HCT116 (cell line): ENCODE measurements around the gene IL10RB. TPM values are rescaled to one million over a fixed set of nuclear protein-coding genes. Genes with fewer than 3 reads are reported as not detected.

Source experiments
- ATAC-seq: fragments of 200-7000 bp; cut with Tn5 transposase; 2 replicates; pipeline ENCODE4 v1.9.1; 2020; ENCODE audit warnings: mild to moderate bottlenecking, moderate library complexity
- BruUV-seq: library from RNA; stranded (reverse); fragments of 400-500 nt; replicated peaks from 2 replicates; lab custom pipeline; 2021; lab: Mats Ljungman, UMichigan
- CTCF ChIA-PET: fragments of 300-600 bp; sonication (Branson Sonifier 250); formaldehyde crosslinking; loops from one replicate; lab custom pipeline; 2021; ENCODE audit warnings: antibody characterized with exemption; lab: Charles Lee
- POLR2A ChIA-PET: fragments of 300-600, 350-600 bp; sonication (Branson Sonifier 250); formaldehyde crosslinking; loops from one replicate; lab custom pipeline; 2021; ENCODE audit warnings: antibody characterized with exemption; lab: Charles Lee
- RAD21 ChIA-PET, 2 experiments: fragments of 300-600 bp; sonication (Branson Sonifier 250); formaldehyde crosslinking; loops; one replicate each; lab custom pipeline; 2023; ENCODE audit warnings: low total read pairs in 2 of 2; ENCODE audit not compliant: uncharacterized antibody in 2 of 2, unreplicated experiment in 2 of 2, low non-redundant PET in 1 of 2; lab: Charles Lee
- DNase-seq: peaks from one replicate; pipeline ENCODE4 v3.0.0-alpha.2; 2010; ENCODE audit warnings: low read depth, low spot score
- H2AFZ ChIP-seq: fragments of 200-600 bp; shearing (Covaris generic), sonication (generic); 2 replicates; pipeline ENCODE4 v1.6.1; 2017; ENCODE audit warnings: low read depth, mixed run types, mixed read lengths, antibody characterized with exemption, low read length; ENCODE audit not compliant: poor library complexity, severe bottlenecking
- H3K27ac ChIP-seq: 2 replicates; pipeline ENCODE4 v1.5.1; 2012; ENCODE audit warnings: low read depth, low read length
- H3K27me3 ChIP-seq: fragments of 200-600 bp; sonication (generic); 2 replicates; pipeline ENCODE4 v1.6.1; 2016; ENCODE audit warnings: mixed run types, low read length, mixed read lengths; ENCODE audit not compliant: insufficient read depth
- H3K36me3 ChIP-seq, 2 experiments: fragments of 200-500 bp in 1 of 2; fragments of 200-600 bp in 1 of 2; sonication (Bioruptor generic) in 1 of 2; sonication (generic) in 1 of 2; 2 replicates each; pipeline versions ENCODE4 v1.5.1 to v1.6.1; 2014 to 2016; ENCODE audit warnings: low read length in 2 of 2, inconsistent platforms in 1 of 2, mixed read lengths in 1 of 2, mixed run types in 1 of 2; ENCODE audit not compliant: insufficient read depth in 2 of 2, control insufficient read depth in 1 of 2
- H3K4me1 ChIP-seq, 2 experiments: fragments of 200-600 bp in 1 of 2; sonication (generic) in 1 of 2; 2 replicates each; pipeline versions ENCODE4 v1.5.1 to v1.6.1; 2012 to 2017; ENCODE audit warnings: low read length in 2 of 2, inconsistent platforms in 1 of 2, mild to moderate bottlenecking in 1 of 2, mixed read lengths in 1 of 2, mixed run types in 1 of 2, moderate library complexity in 1 of 2; ENCODE audit not compliant: insufficient read depth in 2 of 2, control insufficient read depth in 1 of 2
- H3K4me2 ChIP-seq: fragments of 200-600 bp; sonication (generic); 2 replicates; pipeline ENCODE4 v1.6.1; 2017; ENCODE audit warnings: mixed run types, low read length, mixed read lengths
- H3K4me3 ChIP-seq, 2 experiments: fragments of 200-600 bp in 1 of 2; sonication (generic) in 1 of 2; replicated peaks in 1 of 2; 2 replicates each; pipeline ENCODE4 v1.5.1; 2011 to 2016; ENCODE audit warnings: low read length in 2 of 2, control low read depth in 1 of 2, low read depth in 1 of 2, mild to moderate bottlenecking in 1 of 2, mixed read lengths in 1 of 2, mixed run types in 1 of 2
- H3K79me2 ChIP-seq: fragments of 200-600 bp; sonication (generic); 2 replicates; pipeline ENCODE4 v1.6.1; 2017; ENCODE audit warnings: mild to moderate bottlenecking, mixed run types, low read length, moderate library complexity, mixed read lengths; ENCODE audit not compliant: insufficient read depth
- H3K9ac ChIP-seq: fragments of 200-600 bp; sonication (generic); 2 replicates; pipeline ENCODE4 v1.6.1; 2016; ENCODE audit warnings: low read length, mixed read lengths
- H3K9me2 ChIP-seq: fragments of 200-600 bp; sonication (generic), shearing (Covaris generic); 2 replicates; pipeline ENCODE4 v1.6.1; 2017; ENCODE audit warnings: mixed run types, mild to moderate bottlenecking, moderate library complexity; ENCODE audit not compliant: insufficient read depth
- H3K9me3 ChIP-seq, 2 experiments: fragments of 200-500 bp in 1 of 2; fragments of 200-600 bp in 1 of 2; sonication (Bioruptor generic) in 1 of 2; sonication (generic) in 1 of 2; 2 replicates each; pipeline ENCODE4 v1.6.1; 2014 to 2017; ENCODE audit warnings: low read length in 2 of 2, mixed read lengths in 2 of 2, inconsistent platforms in 1 of 2, low read depth in 1 of 2, mild to moderate bottlenecking in 1 of 2, mixed run types in 1 of 2, moderate library complexity in 1 of 2; ENCODE audit not compliant: control insufficient read depth in 1 of 2, insufficient read depth in 1 of 2
- H4K20me1 ChIP-seq: fragments of 200-600 bp; sonication (generic), shearing (Covaris generic); 2 replicates; pipeline ENCODE4 v1.6.1; 2017; ENCODE audit warnings: mixed run types, mild to moderate bottlenecking, moderate library complexity; ENCODE audit not compliant: insufficient read depth
- CBX3 ChIP-seq: IDR thresholded peaks from 2 replicates; pipeline ENCODE4 v1.6.1; 2012; ENCODE audit warnings: low read depth
- CEBPB ChIP-seq: IDR thresholded peaks from 2 replicates; pipeline ENCODE4 v1.6.1; 2012; ENCODE audit warnings: low read depth
- ELF1 ChIP-seq: IDR thresholded peaks from 2 replicates; pipeline ENCODE4 v1.6.1; 2012; ENCODE audit warnings: low read depth, borderline replicate concordance
- EZH2 ChIP-seq: fragments of 200-600 bp; sonication (generic); IDR thresholded peaks from 2 replicates; pipeline ENCODE4 v1.6.1; 2017; ENCODE audit warnings: antibody characterized with exemption, mixed run types
- EZH2phosphoT487 ChIP-seq: fragments of 200-600 bp; IDR thresholded peaks from 2 replicates; pipeline ENCODE4 v1.6.1; 2018; ENCODE audit warnings: antibody characterized with exemption, borderline replicate concordance
- FOSL1 ChIP-seq: IDR thresholded peaks from 2 replicates; pipeline ENCODE4 v1.6.1; 2012; ENCODE audit warnings: low read depth
- JUND ChIP-seq: IDR thresholded peaks from 2 replicates; pipeline ENCODE4 v1.6.1; 2012
- POLR2A ChIP-seq: IDR thresholded peaks from 2 replicates; pipeline ENCODE4 v1.7.0; 2011; ENCODE audit warnings: borderline replicate concordance; ENCODE audit not compliant: insufficient read depth, insufficient read length; ENCODE audit errors: extremely low read depth
- POLR2AphosphoS5 ChIP-seq: IDR thresholded peaks from 2 replicates; pipeline ENCODE4 v1.6.1; 2011; ENCODE audit warnings: mild to moderate bottlenecking, low read depth, low read length, moderate library complexity
- RAD21 ChIP-seq: IDR thresholded peaks from 2 replicates; pipeline ENCODE4 v1.6.1; 2012; ENCODE audit warnings: low read depth, mild to moderate bottlenecking
- SIN3A ChIP-seq: IDR thresholded peaks from 2 replicates; pipeline ENCODE4 v1.6.1; 2012; ENCODE audit warnings: low read depth
- TCF7L2 ChIP-seq: IDR thresholded peaks from 2 replicates; pipeline ENCODE4 v1.7.0; 2011; ENCODE audit warnings: borderline replicate concordance, inconsistent platforms; ENCODE audit not compliant: insufficient read depth, insufficient read length; ENCODE audit errors: extremely low read depth
- ZFX ChIP-seq: fragments of 450-650 bp; IDR thresholded peaks from 2 replicates; pipeline ENCODE4 v1.6.1; 2017
- intact Hi-C: fragments of 100-400 bp; cut with micrococcal nuclease; formaldehyde crosslinking; loops from 2 replicates; pipeline ENCODE4 v1.10.0; 2022
- total RNA-seq: library from RNA; stranded (reverse); gene quantifications from one replicate; pipeline ENCODE4 v1.2.1, GENCODE V29; 2021; ENCODE audit not compliant: unreplicated experiment
- TF ChIP-seq, protein P1 (sequence below): IDR thresholded peaks from 2 replicates; pipeline ENCODE4 v1.6.1; 2011; ENCODE audit warnings: mild to moderate bottlenecking, low read length, moderate library complexity; ENCODE audit not compliant: insufficient replicate concordance; ENCODE audit errors: extremely low read depth
- TF ChIP-seq, protein P2 (sequence below): IDR thresholded peaks from 2 replicates; pipeline ENCODE4 v1.6.1; 2012; ENCODE audit warnings: low read depth
- TF ChIP-seq, protein P3 (sequence below), 3 experiments: fragments of 200-600 bp in 1 of 3; sonication (generic) in 1 of 3; IDR thresholded peaks in 2 of 3; conservative IDR thresholded peaks in 1 of 3; 2 replicates each; pipeline ENCODE4 v1.5.1; 2012 to 2017; ENCODE audit warnings: low read depth in 2 of 3, low read length in 2 of 3, antibody characterized with exemption in 1 of 3, borderline replicate concordance in 1 of 3, control low read depth in 1 of 3, mild to moderate bottlenecking in 1 of 3, mixed read lengths in 1 of 3, mixed run types in 1 of 3, moderate library complexity in 1 of 3; ENCODE audit not compliant: insufficient read depth in 1 of 3
- TF ChIP-seq, protein P4 (sequence below): IDR thresholded peaks from 2 replicates; pipeline ENCODE4 v1.6.1; 2012

IL10RB gene
- total RNA-seq, 1 experiment from 2014 or later = 13.7 TPM

DNA sequence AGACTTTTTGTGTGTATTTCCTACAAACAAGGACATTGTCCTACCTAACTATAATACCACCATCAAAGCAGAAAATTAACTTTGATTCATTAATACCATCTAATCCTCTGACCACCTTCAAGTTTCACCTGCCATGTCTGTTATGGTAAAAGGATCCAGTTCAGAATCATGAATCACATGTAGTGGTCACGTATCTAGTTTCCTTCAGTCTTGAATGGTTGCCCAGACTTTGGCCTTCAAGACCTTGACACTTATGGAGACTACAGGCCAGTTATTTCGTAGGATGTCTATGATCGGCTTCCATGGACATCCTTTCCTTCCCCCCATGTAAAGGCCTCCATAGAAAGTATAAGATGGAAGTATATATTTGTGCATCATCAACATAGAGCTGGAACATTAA, 46.9 kb upstream of the IL10RB start:
- POLR2A ChIA-PET = no interaction called here
- TF ChIP-seq POLR2AphosphoS5 = no peak
- TF ChIP-seq, protein P1, sequence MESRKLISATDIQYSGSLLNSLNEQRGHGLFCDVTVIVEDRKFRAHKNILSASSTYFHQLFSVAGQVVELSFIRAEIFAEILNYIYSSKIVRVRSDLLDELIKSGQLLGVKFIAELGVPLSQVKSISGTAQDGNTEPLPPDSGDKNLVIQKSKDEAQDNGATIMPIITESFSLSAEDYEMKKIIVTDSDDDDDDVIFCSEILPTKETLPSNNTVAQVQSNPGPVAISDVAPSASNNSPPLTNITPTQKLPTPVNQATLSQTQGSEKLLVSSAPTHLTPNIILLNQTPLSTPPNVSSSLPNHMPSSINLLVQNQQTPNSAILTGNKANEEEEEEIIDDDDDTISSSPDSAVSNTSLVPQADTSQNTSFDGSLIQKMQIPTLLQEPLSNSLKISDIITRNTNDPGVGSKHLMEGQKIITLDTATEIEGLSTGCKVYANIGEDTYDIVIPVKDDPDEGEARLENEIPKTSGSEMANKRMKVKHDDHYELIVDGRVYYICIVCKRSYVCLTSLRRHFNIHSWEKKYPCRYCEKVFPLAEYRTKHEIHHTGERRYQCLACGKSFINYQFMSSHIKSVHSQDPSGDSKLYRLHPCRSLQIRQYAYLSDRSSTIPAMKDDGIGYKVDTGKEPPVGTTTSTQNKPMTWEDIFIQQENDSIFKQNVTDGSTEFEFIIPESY = no peak
- no peak for TF ChIP-seq POLR2A
- TF ChIP-seq, protein P2, sequence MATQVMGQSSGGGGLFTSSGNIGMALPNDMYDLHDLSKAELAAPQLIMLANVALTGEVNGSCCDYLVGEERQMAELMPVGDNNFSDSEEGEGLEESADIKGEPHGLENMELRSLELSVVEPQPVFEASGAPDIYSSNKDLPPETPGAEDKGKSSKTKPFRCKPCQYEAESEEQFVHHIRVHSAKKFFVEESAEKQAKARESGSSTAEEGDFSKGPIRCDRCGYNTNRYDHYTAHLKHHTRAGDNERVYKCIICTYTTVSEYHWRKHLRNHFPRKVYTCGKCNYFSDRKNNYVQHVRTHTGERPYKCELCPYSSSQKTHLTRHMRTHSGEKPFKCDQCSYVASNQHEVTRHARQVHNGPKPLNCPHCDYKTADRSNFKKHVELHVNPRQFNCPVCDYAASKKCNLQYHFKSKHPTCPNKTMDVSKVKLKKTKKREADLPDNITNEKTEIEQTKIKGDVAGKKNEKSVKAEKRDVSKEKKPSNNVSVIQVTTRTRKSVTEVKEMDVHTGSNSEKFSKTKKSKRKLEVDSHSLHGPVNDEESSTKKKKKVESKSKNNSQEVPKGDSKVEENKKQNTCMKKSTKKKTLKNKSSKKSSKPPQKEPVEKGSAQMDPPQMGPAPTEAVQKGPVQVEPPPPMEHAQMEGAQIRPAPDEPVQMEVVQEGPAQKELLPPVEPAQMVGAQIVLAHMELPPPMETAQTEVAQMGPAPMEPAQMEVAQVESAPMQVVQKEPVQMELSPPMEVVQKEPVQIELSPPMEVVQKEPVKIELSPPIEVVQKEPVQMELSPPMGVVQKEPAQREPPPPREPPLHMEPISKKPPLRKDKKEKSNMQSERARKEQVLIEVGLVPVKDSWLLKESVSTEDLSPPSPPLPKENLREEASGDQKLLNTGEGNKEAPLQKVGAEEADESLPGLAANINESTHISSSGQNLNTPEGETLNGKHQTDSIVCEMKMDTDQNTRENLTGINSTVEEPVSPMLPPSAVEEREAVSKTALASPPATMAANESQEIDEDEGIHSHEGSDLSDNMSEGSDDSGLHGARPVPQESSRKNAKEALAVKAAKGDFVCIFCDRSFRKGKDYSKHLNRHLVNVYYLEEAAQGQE = no peak
- TF ChIP-seq CEBPB = no peak
- no peak for TF ChIP-seq EZH2phosphoT487
- TF ChIP-seq TCF7L2 = no peak
- TF ChIP-seq CBX3 = no peak
- no peak for TF ChIP-seq ZFX
- TF ChIP-seq, protein P3, sequence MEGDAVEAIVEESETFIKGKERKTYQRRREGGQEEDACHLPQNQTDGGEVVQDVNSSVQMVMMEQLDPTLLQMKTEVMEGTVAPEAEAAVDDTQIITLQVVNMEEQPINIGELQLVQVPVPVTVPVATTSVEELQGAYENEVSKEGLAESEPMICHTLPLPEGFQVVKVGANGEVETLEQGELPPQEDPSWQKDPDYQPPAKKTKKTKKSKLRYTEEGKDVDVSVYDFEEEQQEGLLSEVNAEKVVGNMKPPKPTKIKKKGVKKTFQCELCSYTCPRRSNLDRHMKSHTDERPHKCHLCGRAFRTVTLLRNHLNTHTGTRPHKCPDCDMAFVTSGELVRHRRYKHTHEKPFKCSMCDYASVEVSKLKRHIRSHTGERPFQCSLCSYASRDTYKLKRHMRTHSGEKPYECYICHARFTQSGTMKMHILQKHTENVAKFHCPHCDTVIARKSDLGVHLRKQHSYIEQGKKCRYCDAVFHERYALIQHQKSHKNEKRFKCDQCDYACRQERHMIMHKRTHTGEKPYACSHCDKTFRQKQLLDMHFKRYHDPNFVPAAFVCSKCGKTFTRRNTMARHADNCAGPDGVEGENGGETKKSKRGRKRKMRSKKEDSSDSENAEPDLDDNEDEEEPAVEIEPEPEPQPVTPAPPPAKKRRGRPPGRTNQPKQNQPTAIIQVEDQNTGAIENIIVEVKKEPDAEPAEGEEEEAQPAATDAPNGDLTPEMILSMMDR (IDR thresholded peaks at IDR 0.05 in 2 of 3, conservative IDR thresholded peaks at IDR 0.05 in 1 of 3; ENCODE audit: borderline replicate concordance in 1 of 3, insufficient read depth in 1 of 3, low read depth in 2 of 3, low read length in 2 of 3) = no peak
- TF ChIP-seq JUND = no peak
- no peak for TF ChIP-seq ELF1
- no peak for TF ChIP-seq EZH2
- TF ChIP-seq FOSL1 = no peak
- TF ChIP-seq SIN3A = no peak
- TF ChIP-seq, protein P4, sequence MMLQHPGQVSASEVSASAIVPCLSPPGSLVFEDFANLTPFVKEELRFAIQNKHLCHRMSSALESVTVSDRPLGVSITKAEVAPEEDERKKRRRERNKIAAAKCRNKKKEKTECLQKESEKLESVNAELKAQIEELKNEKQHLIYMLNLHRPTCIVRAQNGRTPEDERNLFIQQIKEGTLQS = no peak
- TF ChIP-seq RAD21 = no peak
- Histone ChIP-seq H3K79me2 (no peaks in the 10 kb centered on the region), H3K4me3 (no peak overlapping the region), H2AFZ (no peak overlapping the region), H3K9ac (no peak overlapping the region), H3K27me3 (no peaks in the 10 kb centered on the region), H3K4me2 (no peak overlapping the region), H3K9me3 (no peaks in the 10 kb centered on the region), H3K4me1 (no peaks in the 10 kb centered on the region), H3K36me3 (no peaks in the 10 kb centered on the region), H3K9me2 (no peaks in the 10 kb centered on the region), H4K20me1 (no peaks in the 10 kb centered on the region), H3K27ac (no peak overlapping the region)
- CTCF ChIA-PET = interaction anchor here (1.1 kb wide), 1 partner anchor 142 kb away, joined by 3 read pairs; no protein-coding TSS in a partner anchor
- intact Hi-C loops = no loop called here
- DNase-seq (no peak), ATAC-seq (no peak)
- no TSS peak for BruUV-seq
- RAD21 ChIA-PET = no interaction called here
